Stimulated activated CD8-positive, alpha-beta memory T cell treated with anti-CD3 and anti-CD28 coated beads, Interleukin-7, amount 100 ng/mL, for 4 hours (primary cell): Measurements from ENCODE around the gene FGGY.

Experiments
- DNase-seq, 2 donors: peaks; one replicate each; pipeline ENCODE4 v3.0.0-alpha.2; 2020; ENCODE audit warnings: low read depth in 2 of 2

Gene FGGY

DNA sequence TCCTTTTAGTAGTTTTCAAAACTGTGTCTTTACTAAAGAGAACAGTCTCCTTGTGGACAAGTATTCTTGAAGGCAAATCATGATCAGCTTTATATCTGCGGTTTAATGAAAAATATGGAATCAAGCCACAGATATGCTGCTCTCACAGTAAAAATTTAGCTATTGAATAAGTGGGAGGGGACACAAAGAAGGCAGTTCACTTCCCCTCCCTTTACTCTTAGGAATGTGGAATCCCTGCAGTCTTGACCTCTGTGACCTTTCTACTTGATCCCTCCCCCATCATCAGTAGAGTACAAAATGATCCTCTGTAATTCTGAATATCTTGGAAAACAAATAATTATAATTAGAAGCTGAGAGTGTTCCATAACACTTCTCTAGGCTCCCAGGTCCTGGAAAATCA, 381.1 kb downstream of the FGGY start:
- DNase-seq = no peak

DNA sequence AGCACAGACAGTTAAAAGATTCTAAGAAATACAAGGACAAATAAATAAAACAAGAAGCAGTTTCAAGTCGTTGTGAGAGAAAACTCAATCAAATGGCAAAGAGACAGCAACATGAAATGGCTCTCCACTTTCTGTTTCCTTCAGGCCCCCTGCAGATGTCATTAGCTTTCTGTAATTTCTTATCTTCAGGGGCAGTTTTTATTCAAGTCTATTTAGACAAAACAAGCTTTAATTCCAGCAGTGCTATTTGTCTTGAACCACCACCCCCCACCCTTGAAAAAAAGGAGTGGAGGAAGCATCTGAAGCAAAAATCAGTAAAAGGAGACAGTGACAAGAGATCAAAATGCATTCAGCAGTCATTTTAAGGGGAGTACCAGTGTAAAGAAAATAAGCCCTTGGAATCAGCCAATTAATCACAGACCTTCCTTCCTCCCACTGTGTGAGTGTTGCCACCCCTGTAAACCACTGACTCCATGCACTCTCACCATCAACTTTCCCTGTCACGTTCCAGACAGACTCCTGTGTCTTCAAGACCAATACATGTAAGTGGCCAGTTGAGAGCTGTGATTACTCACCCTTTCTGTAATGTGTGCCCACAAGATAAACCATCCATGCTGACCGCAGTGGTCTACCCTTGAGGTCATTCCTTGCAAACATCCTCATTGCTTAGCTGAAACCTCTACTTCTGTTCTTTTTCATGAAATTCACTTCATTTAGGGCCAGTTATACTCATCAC, 381.8 kb downstream of the FGGY start:
- DNase-seq = no peak

DNA sequence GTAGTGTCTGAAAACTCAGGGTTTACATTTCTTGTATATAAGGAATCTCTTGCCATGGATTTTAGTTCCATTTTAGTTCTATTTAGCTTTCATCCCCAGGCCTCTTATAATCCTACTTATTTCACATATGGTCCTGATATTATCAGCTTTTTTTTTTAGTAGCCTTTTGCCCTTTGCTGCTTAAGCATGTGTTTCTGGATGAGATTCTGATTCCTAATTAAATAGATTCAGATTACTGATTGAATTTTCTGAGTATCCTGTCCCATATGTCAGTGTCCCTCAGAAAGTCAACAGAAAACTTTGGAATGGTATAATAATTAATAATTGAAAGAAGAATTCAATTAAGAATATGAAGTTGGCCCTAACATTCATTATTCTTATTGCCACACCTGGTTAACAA, 383.1 kb downstream of the FGGY start:
- no peak for DNase-seq

DNA sequence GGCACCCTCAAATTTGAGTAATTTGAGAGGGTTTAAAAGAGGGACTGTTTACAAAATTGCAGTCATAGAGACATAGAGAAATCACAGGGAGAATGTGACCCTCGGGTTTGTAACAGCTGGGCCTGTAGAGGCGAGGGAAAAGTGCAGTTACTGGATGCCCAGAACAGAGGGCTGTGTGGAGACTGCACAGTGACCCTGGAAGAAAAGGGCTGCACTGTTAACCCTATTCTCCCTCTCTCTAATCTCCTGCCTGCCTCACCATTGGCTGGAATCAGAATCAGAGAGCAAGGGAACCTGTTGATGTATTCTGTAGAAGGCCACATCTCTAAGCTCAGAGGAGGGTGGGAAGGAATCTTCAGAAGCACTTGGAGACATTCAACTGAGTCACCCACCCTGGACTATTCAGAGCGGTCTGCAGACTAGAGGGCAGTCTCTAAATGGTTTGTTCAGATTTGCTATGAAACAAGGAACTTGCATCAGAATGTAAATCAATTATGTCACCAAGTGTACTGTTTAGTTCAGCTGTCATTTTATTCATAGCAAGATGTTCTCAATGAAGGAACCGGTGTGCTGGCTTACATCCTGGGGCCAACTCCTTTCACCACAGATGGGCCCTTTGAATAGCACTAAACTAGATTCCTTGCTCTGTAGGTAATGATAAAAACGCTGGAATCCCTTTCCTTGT, 385.6 kb downstream of the FGGY start:
- DNase-seq = no peak

DNA sequence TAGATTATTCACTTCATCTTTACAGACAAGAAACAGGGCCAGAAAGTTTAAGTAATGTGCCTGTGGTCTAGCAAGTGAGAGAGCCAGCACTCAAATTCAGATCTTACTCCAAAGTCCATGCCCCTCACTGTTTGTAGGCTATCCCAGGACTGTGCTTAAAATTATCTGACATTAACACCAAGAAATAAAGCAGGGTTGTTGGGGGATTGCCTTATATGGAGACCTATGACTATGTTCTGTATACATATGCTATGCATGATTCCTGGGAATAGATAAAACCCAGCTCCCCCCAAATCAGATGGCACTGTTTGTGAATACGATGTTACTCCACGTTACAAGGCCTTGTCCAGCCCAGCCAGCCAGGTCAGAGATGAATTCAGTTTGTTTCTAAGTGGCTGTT, 386.3 kb downstream of the FGGY start:
- DNase-seq = no peak

DNA sequence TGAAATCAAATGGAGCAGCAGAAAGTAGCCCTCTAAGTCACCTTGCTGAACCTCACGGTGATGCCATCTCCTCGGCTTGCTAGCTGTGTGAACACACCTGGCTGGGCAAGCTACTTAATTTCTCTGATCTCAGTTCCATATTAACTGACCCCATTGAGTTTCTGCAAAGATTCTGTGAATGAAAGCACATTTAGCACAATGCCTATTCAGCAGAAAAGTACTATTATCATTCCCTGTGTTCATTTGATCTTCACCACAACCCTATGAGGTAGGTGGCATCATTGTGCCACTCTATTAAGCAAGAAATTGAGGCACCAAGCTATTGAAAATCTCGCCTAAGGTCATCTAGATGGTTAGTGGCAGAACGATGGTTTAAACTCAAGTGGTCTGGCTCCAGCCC, 387.8 kb downstream of the FGGY start:
- no peak for DNase-seq

DNA sequence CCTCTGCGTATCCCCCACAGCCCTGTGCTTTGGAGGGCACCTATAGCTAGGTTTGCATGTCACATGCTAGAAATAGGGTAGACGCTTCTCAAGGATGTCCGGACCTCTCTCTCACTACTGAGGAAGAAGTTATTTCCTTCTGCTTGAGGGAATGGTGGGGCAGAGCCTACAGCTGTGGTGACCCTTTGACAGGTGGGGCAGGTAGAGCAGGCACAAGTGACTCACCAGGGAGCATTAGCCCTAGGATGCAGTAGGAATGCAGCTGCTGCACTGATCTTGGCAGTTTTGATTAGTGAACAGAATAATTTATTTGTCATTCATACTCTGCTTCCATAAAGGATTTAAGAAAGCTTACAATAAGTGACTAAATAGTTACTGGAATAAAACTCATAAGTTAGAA, 388.2 kb downstream of the FGGY start:
- no peak for DNase-seq

DNA sequence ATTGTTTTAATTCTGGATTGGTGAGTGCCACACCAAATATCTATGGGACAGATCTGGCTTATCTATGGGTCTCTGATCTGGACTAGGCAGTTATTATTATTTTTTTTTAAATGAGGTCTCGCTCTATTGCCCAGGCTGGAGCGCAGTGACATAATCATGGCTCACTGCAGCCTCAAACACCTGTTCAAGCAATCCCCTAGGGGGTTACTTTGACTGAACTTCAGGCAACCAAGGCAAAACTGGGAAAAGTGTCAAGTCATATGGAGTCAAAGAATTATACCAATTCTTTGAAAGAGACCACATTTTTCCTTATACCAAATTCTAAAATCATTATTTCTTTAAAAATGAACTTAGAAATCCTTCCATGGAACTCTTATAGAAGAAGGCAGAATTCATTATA, 388.8 kb downstream of the FGGY start:
- DNase-seq = no peak

DNA sequence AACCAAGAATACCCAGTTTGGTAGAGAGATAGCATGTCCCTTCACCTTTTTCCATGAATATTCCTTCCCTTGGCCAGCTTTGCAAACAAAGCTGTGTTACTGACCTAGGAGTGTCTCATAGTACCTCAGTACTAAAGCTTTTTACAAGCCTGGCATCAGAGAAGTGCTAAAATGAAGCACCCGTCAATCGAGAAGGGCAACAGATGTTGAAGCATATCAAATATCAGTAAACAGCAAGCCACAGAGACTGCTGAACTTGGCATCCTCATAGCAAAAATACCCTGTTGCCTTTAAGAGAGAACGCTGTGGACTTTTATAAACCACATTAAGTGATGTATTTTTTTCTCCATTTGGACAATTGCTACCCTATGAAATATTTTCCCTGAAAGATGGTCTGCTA, 389.3 kb downstream of the FGGY start:
- no peak for DNase-seq

DNA sequence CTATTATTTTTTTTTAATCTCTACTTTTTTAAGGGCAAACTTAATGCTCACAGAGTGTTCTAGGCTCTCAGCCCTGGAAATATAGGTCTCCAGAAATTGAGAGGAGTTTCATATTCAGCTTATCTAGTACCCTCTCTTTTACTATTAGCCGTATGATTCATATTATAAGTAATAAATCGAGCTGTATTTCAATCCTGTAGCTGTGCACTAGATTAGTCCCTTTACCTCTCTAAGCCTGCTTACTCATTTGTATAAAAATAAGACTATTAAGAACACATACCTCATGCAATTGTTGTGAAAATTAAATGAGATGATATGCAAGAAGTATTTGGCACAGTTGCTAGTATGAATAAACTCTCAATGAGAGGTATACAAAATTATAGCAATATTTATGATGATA, 389.7 kb downstream of the FGGY start:
- no peak for DNase-seq

DNA sequence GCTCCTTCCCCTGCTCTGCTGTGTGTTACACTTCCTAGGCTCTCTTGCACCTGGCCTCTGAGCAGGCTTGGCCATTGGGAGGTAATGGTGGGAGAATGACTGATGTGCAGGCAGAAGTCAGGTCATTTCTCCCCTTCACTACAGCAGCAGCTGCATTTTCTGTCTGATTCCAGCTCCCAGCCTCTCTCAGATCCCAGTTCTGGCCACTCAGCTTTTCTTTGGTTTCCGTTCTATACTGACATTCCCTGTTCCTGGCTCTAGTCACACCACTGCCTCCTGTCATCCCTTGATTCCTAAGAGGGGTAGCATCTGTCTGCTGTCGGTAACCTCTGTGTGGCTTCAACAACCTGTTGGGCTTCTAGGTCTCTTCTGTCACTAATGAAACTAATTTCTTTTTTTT, 390.2 kb downstream of the FGGY start:
- DNase-seq = no peak

DNA sequence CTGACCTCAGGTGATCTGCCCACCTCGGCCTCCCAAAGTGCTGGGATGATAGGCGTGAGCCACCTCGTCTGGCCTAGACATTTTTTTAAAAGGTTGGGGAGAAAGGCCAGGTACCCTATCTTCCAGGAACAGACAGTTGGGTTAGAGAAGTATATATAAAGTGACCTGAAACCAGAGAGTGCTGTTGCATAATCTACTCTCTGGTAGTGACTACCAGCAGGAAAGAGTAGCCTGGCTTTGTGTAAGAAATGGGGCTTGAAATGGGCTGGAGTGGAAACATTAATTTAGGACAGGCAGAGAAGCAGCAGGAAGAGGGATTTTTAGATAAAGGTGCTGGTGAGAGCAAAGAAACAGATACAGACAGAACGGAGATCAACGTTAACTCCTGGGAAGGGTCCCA, 392.1 kb downstream of the FGGY start:
- no peak for DNase-seq

DNA sequence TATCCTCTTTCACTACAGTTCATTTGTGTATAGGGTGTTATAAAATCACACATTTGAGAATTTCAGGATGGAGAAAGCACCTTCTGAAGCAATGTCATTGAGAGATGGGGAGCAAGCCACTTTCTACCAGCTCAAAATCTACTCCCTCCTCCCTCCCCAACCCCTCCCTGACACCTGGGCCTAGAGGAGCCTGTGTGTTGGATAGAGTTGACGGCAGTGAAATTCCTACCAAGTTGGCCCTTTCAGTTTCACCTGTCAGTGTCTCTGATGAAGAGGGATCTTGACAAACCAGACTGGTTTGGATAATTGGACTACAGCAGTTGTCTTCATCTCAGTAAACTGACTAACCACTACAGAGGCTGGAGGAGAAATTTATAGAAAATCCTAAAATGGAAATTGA, 392.8 kb downstream of the FGGY start:
- DNase-seq = no peak

DNA sequence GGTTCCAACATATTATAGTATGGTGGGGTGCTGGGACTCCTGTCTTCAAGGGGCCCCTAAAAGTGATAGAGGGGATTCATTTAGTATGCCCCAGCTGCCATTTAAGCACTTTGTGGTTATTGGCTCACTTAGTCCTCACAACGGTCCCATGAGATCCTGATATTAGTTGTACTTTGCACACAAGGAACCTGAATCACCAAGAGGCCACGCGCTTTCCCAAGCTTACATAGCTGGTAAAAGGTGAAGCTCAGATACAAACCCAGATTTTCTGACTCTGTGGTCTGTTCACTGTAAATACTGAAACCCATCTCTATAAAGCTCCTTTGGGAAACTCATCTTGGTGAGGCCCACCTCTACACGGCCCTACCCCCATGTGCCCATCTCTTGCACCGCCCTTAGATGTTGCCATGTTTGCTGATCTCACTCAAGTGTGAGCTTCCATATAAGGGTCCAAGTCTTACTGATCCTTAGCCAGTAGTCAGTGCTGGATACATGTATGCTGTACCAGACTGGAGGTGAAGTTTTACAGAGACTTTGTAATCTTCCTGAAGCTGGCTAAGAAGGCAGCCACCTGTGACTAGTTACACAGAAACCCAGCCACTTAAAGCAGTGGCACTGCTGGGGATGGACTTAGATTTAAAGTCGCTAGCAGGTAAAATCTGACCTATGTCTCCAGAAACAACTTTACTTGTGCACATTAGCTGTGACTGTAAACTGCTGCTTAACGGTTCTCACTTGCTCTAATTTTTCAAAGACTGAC, 393.5 kb downstream of the FGGY start:
- DNase-seq = no peak

DNA sequence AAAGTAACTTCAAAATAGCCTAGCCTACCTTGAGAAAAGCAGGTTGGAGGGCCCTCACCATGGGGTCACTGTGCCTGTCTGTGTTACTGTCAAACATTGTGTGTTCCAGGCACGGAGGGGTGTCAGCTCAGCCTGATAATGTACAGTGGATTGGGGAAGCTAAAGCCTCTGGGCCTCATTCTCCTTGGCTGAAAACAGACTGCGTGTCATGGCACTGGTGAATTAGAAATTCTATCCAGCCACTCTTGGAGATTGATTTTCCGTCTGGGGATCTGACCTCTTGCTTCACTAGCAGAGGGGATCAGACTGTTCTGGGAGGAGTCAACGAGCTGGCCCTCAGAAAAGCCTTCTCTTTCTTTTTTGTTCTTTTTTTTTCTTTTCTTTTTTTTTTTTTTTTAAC, 394.4 kb downstream of the FGGY start:
- no peak for DNase-seq

DNA sequence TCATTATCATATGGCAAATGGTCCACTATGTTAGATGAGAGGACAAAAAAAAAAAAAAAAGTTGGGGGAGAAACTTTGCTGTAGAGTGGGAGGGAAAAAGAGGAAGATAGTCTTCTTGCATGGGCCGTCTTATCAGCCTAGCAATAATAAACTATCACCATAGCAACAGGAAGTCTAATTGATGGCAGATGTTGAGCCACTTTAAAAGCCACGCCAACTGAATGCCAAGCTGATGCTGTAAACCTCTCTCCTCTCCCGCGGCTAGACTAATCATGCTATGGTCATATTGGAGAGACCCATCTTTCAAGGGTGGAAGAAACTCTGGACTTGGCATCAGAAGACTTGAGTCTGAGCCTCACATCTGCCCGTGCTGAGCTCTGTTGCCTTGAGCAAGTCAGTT, 395.7 kb downstream of the FGGY start:
- no peak for DNase-seq

DNA sequence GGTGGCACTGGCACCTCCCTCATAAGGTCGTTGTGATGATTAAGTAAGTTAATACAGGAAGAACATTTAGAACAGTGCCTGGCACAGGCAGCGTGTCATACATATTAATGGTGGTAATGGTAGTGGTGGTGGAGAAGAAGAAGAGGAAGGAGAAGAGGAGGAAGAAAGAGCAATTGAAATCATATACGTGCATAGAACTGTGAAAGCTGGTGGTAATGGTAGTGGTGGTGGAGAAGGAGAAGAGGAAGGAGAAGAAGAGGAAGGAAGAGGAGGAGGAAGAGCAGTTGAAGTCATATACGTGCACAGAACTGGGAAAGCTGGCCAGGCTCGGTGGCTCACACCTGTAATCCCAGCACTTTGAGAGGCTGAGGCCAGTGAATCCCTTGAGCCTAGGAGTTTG, 396.5 kb downstream of the FGGY start:
- no peak for DNase-seq

DNA sequence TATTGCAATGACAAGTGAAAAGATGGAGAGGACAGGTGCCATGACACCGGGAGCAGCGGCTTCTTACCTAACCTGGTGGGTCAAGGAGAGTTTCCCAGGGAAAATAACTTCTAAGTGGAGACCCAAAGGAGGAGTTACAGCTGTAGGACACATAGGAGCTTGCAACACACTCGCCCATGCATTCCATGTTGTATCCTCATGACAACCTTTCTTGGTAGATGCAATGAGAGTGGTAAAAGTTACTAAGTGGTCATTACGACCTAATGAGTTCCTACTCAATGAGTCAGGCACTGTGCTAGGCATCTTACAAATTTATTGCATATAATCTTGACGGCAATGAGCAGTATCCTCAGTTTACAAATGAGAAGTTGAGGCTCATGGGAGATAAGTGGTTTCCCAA, 398.4 kb downstream of the FGGY start:
- DNase-seq = no peak

DNA sequence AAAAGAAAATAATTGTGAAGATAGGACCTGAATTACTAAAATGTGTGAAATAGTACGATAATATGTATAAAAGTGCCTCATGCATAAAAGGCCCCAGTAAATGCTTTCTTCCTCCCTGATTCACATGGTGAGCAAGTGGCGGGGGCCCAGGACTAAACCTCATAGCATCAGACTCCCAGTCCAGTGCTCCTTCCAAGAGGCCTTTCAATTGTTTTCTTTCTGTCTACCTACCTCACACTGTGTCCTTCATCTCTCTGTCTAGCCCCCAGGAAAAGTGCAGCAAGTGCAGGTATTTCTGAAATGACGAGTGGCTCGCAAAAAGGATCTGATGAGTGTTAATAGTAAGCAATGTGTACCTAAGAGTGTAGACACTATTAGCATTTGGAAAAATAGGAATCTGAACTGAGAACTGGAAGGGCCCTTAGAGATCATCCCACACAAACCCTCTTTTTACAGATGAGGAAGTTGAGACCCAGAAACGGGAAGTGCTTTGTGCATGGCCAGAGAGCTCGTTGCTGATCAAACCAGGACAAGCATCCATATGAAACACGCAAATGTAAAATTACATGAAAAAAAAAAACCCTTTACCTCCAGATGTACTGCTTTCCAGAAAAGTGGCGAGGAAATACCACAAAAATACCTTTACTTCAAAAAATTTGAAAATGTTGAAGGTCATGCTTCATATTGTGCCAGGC, 399.7 kb downstream of the FGGY start:
- no peak for DNase-seq

DNA sequence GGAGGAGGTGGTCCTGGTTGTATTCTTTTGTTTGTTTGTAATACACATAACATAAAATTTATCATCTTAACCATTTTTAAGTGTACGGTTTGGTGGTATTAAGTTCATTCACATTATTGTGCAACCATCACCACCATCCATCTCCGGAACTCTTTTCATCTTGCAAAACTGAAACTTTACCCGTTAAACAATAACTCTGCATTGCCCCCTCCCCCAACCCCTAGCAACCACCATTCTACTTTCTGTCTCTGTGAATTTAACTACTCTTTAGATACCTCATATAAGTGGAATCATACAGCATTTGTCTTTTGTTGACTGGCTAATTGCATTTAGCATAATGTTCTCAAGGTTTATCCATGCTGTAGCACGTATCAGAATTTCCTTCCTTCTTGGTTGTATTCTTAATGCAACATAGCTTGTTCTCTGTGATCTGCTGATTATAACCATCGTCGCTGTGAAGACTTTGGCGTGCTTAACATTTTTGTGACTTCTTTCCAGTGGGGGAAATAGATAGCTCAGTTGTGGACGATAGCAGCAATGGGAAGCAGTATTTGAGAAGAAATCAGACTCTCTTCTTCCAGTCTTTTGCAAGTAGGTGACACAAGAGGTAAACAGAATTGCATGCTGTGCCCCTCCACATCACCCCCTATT, 400.4 kb downstream of the FGGY start:
- no peak for DNase-seq

DNA sequence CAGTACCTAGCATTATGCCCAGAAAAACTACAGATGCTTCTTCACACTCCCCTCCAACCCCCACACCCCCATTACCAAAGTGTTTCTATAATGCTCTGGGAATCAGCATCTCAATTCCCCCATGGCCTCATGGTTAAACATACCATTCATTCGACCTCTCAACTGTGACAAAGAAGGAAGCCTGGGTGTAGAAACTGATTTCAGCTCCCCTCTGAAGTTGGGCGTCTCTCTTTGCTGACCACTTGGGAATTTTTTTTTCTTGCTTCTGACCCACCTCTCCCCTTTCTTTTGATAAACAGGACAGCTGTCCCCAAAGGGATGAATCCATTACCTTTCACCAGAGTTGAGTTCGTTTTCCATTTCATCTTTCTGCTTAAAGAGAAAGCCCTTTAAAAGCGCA, 401.5 kb downstream of the FGGY start:
- no peak for DNase-seq
